COLO668 (cell line): ENCODE data around the gene MTA1.

Source experiments
- DNase-seq: peaks from one replicate; lab custom pipeline; 2025; ENCODE audit not compliant: unreplicated experiment; lab: John Stamatoyannopoulos, UW

Gene MTA1

DNA sequence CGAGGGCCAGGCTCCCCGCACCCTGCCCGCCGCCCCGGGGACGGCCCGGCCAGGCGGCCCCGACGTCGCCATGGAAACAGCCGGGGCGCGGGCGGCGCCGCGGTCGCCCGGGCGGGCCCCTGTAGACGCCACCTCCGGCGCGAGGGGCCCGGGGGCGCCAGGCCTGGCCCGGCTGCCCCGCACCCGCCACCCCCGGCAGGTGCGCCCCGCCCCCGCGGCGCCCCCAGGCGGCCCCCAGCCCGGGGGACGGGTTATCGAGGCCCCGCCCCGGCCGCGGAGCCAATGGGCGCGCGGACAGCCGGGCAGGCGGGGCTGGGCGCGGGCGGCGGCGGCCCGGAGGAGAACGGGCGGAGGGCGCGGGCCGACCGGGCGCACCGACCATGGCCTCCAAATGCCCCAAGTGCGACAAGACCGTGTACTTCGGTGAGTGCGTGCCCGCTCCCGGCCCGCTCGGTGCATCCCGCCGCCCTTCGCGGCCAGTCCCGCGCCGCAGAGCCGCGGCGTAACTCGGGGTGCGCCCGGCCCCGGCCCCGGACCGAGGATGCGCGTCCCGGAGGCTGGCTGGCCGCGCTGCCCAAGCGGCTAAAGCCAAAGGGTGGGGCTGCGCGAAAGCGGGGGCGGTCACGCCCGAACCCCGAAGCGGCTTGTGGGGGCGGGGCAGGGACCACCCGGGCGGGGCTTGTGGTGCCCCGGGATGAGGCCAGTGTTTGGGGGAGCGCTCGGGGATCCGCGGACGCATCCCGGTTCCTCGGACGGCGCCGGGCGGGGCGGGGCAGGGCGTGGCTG, 55.0 kb downstream of the MTA1 start, which contains the start of gene CRIP2:
Gene CRIP2, plus strand, starts transcription at position 339 of the 786 bp plus-strand sequence. Its CDS starts 42 bp downstream, at position 381.
- DNase-seq, result peak; percentile 86

DNA sequence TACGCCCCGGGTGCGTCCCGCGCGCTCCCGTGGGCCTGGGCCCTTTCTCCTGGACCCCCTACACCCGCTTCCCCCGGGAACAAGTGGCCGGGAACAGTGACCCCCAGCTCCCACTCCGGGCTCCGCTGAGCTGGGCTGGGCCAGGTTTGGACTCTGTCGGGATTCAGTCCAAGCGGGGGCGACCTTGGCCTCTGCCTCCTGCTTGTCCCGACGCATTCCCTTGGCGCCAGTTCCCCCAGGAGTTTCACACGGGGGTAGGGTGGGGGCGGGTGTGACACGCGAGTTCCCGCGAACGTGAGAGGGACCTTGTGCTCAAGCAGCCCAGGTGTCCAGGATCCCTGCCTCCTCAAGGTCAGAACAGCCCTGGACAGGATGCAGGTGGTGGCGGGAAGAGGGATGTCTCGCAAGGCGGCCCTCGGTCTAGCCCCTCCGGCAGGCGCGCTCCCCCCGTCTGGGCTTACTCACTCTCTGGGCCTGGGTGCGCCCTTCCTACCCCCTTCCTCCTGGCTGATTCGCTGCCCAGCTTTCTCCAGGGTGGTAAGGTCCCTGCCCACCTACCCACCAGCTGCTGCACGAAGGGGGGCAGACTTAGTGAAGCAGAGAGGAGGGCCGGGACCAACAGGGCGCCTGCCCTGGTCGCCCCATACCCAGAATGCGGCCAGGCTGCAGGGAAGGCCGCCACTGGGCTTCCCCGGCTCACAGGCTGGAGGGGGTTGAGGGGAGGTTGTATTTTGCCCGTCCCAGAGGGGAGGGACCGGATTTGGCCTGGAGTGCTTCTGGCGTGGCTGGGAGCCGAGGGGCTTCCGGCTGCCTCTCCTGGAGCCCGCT, 55.9 kb downstream of the MTA1 start:
- peak; percentile 41 for DNase-seq

DNA sequence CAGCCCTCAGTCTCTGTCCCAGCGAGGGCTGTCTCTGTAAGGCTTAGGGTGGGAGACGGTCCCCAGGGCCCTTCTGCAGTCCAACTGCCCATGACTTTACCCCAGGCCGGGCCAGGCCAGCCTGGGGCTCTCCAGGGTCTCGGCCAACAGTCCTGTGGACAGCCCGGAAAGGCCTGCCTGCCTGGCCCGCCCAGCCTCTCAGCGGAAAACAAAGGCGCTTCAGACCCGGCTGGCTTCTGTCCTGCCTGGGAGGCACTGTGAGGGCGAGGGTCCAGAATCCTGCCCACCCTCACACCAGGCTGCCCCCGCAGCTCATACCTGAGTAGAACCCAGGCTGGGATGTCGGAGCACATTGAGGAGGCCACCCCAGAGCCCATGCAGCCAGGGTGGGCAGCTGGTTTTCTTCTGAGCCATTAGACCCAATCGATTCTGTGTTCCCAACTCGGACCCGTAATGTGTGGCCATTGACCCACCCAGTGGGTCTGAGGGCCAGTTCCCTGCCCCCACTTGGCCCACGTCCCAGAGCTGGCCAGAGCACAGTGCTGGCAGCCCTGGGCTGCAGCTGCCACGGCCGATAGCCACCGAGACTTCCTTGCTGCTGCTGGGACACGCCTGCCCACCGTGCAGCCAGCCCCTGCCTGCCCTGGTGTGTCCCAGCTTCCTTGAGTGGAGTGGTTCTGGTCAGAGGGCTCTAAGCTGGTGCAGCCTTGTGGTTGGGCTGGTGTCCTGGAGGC, 56.6 kb downstream of the MTA1 start:
- DNase-seq, result peak; percentile 45

DNA sequence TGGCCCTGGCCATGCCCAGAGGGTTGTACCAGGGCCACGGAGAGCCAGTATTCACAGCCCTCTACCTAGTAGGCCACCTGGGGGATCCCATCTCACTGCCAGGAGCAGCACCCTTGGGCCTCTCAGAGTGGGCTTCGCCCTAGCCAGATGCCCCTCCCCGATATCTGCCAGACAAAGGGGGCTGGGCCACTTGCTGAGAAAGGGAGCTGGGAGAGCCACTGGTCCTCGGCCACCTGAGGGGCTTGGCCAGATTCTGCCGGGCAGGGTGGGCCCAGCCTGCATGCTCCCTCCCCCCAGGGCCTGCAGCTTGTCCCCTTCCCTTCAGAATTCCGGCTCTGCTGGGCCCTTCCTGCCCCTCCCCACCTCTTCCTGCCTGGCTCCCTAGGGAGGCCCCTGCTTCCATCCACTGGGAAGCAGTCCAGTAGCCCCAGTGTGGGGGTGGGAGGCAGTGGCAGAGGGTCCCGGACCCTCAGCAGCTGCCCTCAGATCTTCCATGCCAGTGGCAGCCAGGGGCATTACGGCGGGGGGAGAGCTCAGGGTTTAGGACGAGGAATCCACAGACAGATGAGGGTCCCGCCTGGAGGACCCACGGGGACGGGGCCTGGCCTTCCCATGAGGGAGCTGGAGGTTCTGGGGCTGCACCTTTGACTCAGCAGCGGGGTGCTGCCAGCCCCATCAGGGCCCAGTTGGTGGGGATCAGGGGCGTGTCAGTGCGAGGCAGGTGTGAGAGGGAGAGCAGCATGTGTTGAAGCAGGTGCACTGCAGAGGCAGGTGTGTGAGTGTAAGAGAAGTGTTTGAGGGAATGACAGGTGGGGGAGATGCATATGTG, 57.4 kb downstream of the MTA1 start:
- no peak for DNase-seq

DNA sequence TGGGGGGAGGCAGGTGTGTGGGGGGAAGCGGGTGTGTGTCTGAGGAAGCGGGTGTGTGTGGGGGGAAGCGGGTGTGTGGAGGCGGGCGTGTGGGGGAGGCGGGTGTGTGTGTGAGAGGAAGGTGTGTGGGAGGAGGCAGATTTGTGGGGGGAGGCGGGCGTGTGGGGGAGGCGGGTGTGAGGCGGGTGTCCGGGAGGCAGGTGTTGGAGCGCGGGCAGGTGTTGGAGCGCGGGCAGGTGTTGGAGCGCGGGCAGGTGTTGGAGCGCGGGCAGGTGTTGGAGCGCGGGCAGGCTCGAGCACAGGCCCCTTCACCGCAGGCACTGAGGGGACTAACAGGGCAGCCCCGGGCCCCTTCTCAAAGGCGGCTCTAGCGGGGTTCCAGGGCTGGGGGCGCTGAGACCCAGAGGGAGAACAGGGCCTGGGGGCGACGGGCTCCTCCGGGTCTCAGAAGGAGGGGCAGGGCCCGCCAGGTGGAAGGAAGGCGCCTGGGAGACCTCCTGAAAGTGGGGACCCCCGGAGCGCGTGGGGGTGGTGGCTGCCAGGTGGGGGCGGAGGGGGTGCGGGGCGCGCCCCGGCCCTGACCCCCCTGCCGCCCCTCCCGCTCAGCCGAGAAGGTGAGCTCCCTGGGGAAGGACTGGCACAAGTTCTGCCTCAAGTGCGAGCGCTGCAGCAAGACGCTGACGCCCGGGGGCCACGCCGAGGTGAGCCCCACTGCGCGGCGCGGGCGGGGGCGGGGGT, 58.2 kb downstream of the MTA1 start:
- DNase-seq, result peak; percentile 57

DNA sequence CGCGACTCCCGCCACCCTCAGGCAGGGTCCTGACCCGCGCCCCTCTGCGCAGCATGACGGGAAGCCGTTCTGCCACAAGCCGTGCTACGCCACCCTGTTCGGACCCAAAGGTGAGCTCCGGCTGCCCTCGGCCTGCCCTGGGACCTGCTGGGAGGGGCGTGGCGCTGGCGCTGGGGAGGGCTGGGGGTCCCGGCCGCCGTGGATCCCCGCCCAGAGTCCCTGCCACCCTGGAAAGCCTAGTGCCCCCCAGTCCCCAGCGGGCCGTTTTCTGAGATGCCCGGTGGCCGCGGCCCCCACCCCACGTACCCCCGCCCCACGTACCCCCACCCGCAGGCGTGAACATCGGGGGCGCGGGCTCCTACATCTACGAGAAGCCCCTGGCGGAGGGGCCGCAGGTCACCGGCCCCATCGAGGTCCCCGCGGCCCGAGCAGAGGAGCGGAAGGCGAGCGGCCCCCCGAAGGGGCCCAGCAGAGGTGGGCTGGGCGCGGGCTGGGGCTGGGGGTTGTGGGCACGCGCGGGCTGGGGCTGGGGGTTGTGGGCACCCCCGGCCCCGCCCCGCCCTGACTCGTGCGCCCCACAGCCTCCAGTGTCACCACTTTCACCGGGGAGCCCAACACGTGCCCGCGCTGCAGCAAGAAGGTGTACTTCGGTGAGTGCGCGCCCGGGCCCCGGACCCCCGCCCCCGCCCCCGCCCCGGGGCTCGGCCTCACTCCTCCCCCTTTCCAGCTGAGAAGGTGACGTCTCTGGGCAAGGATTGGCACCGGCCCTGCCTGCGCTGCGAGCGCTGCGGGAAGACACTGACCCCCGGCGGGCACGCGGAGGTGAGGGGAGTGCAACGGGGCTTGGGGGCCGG, 59.0 kb downstream of the MTA1 start:
- no peak for DNase-seq

DNA sequence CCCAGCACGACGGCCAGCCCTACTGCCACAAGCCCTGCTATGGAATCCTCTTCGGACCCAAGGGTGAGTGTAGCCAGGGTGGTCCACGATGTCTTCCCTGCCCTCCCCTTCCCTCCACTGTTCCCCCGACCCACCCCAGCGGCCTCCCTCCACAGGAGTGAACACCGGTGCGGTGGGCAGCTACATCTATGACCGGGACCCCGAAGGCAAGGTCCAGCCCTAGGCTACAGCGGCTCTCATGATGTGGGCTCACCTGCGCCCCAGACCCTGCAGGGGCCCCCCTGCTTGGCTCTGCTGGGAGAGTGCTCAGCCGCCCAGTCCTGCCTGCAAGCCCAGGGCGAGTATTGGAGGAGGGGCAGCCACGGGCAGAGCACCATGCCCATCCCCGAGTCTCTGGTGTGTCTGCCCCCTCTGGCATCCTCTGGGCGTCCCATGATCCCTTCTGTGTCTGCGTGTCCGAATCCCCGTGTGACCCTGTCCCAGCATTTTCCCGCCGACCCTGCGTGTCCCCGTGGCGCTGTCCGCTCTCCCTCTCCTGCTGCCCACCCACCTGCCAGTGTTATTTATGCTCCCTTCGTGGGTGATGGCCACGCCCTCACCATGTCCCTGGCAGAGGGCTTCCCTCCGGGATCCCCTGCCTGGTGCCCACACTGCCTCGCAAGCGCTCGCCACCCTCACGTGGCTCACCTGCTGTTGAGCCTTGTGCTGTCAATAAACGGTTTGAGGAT, 60.0 kb downstream of the MTA1 start:
- DNase-seq, result peak; percentile 43

DNA sequence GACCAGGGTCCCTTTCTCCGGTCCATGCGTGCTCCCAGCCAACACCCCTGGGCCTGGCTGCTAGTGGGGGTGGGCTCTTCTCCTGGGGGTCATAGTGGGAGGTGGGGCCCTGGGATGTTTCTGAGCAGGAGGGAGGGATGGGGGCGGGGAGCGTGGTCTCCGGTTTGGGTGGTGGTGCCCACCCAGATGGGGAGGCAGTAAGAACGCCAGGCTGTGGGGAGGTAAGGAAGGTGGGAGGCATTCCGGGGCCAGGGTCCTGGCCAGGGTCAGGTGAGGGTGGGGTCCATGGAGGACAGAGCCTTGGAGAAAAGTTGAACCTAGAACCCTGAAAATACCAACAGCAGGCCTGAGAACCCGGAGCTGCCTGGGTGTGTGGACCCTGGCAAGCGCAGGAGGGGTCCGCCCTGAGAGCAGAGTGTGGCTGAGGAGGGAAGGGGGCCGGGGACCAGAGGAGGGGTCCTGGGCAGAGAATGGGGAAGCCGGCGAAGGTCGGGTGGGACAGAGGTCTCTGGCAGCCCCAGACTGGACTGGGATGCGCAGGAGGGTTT, 60.6 kb downstream of the MTA1 start:
- DNase-seq, result no peak

DNA sequence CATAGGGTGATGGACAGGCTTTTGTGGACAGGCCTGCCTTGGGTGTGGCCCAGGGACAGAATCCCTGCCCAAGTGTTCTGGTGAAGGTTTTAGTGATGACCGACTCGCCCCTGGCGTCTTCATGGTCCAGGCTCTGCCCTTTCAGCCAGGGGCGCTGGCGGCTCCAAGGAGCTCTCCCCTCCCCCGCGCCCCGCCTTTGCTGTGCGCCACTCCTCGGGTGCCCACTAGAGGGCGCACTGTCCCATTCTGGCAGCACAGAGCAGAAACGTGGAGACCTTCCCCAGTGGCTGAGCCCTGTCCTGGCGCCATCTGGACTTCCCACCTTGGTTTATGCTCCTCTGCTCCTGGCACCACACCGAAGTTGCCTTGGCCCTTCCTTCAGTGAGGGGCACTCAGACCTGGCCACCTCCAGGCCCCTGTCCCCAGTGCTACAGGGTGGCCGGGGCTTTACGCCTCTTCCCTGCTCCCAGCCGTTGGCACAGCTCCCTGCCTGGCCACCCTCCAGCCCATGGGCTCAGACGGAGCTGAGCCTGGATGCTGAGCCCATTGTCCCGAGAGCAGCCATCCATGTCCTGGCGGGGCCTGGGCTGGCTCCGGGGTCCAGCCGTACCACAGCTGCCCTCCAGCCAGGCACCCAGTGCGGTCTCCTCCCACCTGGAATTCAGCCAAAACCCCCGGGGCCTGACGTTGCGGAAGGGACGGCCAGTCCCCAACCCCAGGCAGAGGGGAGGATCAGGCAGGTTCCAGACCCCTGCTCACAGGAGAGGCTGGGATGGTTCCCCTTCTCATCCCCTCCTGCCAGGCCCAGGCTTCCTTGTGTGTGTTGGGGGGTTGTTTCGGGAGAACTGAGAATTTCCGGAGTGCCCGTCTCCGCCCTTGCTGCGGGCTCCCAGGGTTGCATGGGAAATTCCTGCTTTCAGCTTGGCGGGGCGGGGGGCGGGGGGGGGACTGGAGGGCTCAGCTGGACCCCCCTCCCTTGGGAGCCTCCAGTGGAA, 61.5 kb downstream of the MTA1 start:
- peak; percentile 97 for DNase-seq

DNA sequence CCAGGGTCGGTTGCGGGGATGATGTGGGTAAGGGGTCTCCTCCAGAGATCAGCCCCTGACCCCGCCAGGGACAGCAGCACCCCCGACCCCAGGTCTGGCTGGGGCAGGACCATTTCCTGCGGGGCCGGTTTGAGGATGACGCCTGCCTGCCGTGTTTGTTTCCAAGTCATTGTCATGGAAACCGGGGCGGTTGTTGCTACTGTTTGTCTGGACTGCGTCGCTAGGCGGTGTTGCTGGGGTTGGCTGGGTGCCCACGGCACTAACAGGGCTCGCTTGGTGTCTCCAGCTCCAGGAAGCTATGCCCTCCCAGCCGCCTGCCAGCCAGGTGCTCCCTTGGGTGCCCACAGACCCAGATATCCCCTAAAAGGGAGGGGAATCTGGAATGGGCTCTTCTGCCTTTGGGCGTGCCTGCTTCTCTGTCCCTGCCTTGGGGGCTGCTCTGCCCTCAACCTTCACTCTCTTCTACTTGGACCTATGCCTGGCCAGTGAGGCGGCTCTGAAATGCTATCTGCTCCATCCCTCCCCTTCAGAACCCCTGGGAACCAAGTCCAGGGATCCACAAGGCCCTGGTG, 62.3 kb downstream of the MTA1 start:
- DNase-seq, result peak; percentile 99

DNA sequence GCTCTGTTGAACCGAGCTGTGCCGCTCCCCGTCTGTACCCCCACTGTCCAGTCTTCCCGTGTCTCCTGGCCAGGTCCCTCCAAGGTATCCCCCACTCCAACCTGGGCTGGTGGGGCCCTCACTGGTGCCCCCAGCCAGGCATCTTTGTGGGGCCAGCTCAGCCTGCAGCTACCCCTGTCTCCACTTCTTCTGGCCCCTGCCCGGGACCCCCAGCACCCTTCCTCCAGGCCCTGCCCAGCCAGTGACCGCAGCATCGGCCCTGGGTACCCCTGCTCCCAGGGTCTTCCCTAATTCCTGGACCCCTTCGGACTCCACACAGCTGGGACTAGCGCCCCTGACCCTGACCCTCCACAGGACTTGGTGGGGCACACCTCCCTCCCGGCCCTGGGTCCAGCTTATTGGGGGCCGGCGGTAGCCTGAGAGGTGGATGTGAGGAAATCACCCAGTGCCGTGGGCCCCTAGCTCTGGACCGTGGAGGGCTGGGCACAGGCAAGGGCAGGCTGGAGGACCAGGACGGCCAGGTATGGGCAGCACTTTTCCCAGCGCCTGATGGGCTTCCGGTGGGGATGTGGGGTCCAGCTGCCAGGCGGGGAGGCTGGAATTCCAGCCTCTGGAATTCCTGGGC, 63.0 kb downstream of the MTA1 start:
- DNase-seq, result no peak

DNA sequence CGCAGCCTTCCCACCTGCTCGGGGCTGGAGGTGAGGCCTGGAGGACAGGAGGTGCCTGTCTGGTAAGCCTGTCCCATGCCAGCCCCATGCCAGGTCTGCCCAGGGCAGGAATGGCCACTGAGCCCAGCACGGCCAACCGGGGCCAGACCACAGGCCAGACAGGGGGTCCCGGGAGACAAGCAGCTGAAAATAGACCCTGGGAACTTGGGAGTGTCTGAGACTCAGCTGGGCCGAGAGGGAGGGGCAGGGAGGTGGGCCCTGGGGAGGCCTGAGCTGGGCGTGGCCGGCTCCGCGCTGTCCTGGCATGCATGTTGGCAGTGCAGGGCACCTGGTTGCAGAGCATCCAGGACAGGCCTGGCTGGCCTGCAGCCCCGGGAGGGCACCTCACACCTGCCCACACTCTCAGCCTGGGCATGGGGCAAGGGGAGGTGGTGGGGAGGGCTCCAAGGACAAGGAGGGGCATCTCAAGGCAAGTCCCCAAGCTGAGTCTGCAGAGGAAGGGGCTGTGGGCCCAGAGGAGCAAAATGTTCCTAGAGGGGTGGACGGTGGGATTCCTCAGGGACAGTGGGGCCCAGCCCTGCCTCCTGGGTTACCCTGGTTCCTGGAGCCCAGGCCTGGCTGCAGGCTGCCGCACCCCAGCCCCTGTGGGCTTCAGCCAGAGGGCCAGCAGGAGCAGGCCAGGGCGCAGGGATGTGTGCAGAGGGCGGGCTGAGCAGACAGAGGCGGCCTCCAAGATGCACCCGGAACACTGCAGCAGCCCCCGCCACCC, 63.9 kb downstream of the MTA1 start:
- DNase-seq, result no peak

DNA sequence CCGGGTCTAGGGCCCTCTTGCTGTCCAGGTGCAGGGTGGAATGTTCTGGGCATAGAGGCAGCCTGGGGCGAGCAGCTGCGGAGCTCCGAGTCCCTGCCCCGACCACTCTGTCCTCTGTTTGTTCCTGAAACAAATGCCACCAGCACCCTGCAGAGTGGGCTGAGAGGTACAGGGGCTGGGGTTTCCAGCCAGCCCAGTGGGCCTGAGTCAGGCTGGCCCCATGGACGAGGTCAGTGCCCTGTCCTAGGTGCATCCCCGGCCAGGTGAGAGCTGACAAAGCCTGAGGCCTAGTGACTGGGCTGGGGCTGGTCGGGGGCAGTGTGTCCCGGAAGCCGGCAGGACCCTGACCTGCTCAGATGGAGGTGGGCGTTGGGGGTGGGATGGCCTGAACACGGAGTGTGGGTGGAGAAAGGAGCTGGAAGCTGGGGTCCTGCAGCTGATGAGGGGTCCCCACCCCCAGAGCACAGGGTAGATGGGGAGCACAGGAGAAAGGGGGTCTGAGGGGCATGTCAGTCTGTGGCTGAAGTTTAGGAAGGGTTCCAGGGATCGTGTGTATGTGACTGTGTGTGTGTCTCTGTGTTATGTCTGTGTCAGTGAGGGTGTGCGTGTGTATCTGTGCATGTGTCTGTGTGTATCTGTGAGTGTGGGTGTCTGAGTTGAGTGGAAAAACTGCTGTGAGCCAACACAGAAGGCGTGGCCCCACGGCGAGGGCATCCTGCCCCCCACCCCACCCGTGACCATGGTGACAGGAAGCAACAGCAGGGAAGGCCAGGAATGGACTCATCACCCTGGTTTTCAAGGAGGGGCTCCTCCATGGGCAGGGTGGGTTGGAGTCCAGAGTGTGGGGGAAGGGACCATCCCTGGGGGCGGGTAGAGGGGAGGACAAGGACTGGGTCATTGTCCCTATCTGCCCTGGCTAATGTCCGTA, 64.7 kb downstream of the MTA1 start:
- DNase-seq, result peak; percentile 45

DNA sequence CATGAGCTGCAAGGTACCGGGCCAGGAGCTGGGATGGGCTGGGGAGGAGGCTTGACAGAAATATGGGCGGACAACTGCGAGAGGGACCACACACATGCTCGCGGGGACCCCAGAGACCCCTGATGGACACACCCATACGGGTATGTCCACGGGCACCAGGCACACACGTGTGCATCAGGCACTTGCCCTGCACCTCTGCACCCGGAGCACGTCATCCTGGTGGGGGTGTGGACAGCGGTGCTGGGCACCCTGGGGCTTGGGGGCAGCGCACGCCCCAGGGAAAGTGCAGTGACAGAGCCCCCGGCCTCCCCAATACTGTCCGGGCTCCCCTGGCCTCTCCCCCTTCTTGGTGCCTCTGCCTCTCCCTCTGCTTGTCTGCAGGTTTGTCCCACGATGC, 65.4 kb downstream of the MTA1 start:
- DNase-seq, result no peak
